ENCODE results near the gene DLG5.

DNA sequence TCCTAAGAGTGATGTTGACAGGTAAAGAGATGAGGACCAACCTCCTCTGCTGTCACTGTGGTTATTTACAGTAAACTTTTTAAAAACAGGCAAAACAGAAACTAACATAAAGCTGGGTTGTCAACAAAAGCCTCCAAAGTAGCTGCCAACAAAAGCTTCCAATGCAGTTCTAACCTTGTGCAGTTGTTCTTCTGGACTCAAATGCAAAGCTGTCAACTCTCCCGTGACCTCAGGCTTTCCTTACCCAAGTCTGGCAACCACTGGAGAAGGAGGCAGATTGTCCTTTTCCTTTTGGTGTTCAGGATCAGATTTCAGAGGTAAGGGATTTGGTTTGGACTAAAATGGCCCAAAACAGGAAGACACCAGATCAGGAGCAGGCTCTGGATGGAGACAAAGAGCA is 63.1 kb downstream of the DLG5 start:
- TF ChIP-seq, protein P1, sequence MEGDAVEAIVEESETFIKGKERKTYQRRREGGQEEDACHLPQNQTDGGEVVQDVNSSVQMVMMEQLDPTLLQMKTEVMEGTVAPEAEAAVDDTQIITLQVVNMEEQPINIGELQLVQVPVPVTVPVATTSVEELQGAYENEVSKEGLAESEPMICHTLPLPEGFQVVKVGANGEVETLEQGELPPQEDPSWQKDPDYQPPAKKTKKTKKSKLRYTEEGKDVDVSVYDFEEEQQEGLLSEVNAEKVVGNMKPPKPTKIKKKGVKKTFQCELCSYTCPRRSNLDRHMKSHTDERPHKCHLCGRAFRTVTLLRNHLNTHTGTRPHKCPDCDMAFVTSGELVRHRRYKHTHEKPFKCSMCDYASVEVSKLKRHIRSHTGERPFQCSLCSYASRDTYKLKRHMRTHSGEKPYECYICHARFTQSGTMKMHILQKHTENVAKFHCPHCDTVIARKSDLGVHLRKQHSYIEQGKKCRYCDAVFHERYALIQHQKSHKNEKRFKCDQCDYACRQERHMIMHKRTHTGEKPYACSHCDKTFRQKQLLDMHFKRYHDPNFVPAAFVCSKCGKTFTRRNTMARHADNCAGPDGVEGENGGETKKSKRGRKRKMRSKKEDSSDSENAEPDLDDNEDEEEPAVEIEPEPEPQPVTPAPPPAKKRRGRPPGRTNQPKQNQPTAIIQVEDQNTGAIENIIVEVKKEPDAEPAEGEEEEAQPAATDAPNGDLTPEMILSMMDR (IDR thresholded peaks at IDR 0.05 in 4 of 5, conservative IDR thresholded peaks at IDR 0.05 in 1 of 5) = no peak
- no peak for TF ChIP-seq POLR2A (IDR thresholded peaks at IDR 0.05)

Data from gastrocnemius medialis (tissue), 4 donors.